ENCODE data around the gene KCNH6.
A peak's percentile ranks its signal among the peaks of the same experiment; 100 is the strongest.

The KCNH6 gene

DNA sequence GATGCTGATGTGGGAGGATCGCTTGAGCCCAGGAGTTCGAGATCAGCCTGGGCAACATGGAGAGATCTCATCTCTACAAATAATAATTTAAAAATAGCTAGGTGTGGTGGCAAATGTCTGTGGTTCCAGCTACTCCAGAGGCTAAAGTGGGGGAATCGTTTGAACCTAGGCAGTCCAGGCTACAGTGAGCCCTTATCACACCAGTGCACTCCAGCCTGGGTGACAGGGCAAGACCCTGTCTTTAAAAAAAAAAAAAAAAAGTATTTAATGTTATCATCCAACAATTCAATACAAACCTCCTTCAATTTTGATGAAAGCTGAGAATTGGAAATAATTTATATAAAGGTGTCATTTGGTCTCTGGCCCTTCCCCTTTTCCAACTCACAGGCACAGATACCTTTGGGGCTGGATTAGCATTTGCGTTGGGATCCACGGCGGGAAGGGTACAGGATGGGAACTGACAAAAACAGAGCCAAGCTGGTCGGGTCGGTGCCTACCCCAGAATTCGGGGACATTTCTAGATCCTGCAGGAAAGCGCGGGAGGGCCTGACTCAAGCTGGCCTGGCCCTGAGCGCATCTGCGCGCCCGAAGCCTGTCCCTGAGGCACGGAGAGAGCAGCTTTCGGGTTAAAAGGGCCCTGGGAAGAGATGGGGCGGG is 26.3 kb downstream of the KCNH6 start (continued):
- TF ChIP-seq ZNF610 (tag by site-specific recombination; IDR thresholded peaks at IDR 0.05; ENCODE audit: borderline replicate concordance) (no peak; the same call in 1 of the 2 replicates), ZNF560 (tag by site-specific recombination; IDR thresholded peaks at IDR 0.05; ENCODE audit: borderline replicate concordance) (no peak), KLF16 (tag by site-specific recombination; IDR thresholded peaks at IDR 0.05) (no peak), ZNF223 (tag by site-specific recombination; IDR thresholded peaks at IDR 0.05) (no peak), YY1 (tag by site-specific recombination; IDR thresholded peaks at IDR 0.05) (no peak), MEIS1 (CRISPR knock-in tag; IDR thresholded peaks at IDR 0.05; ENCODE audit: borderline replicate concordance) (no peak), ZNF544 (tag by site-specific recombination; IDR thresholded peaks at IDR 0.05) (no peak), ZBTB48 (tag by site-specific recombination; IDR thresholded peaks at IDR 0.05) (peak; percentile 73; the same call in 1 of the 2 replicates), ZEB2 (tag by site-specific recombination; IDR thresholded peaks at IDR 0.05) (no peak), ZSCAN23 (tag by site-specific recombination; IDR thresholded peaks at IDR 0.05) (no peak)
- TF ChIP-seq, protein P1, sequence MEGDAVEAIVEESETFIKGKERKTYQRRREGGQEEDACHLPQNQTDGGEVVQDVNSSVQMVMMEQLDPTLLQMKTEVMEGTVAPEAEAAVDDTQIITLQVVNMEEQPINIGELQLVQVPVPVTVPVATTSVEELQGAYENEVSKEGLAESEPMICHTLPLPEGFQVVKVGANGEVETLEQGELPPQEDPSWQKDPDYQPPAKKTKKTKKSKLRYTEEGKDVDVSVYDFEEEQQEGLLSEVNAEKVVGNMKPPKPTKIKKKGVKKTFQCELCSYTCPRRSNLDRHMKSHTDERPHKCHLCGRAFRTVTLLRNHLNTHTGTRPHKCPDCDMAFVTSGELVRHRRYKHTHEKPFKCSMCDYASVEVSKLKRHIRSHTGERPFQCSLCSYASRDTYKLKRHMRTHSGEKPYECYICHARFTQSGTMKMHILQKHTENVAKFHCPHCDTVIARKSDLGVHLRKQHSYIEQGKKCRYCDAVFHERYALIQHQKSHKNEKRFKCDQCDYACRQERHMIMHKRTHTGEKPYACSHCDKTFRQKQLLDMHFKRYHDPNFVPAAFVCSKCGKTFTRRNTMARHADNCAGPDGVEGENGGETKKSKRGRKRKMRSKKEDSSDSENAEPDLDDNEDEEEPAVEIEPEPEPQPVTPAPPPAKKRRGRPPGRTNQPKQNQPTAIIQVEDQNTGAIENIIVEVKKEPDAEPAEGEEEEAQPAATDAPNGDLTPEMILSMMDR (tag by site-specific recombination; IDR thresholded peaks at IDR 0.05) = no peak
- TF ChIP-seq, protein P2, sequence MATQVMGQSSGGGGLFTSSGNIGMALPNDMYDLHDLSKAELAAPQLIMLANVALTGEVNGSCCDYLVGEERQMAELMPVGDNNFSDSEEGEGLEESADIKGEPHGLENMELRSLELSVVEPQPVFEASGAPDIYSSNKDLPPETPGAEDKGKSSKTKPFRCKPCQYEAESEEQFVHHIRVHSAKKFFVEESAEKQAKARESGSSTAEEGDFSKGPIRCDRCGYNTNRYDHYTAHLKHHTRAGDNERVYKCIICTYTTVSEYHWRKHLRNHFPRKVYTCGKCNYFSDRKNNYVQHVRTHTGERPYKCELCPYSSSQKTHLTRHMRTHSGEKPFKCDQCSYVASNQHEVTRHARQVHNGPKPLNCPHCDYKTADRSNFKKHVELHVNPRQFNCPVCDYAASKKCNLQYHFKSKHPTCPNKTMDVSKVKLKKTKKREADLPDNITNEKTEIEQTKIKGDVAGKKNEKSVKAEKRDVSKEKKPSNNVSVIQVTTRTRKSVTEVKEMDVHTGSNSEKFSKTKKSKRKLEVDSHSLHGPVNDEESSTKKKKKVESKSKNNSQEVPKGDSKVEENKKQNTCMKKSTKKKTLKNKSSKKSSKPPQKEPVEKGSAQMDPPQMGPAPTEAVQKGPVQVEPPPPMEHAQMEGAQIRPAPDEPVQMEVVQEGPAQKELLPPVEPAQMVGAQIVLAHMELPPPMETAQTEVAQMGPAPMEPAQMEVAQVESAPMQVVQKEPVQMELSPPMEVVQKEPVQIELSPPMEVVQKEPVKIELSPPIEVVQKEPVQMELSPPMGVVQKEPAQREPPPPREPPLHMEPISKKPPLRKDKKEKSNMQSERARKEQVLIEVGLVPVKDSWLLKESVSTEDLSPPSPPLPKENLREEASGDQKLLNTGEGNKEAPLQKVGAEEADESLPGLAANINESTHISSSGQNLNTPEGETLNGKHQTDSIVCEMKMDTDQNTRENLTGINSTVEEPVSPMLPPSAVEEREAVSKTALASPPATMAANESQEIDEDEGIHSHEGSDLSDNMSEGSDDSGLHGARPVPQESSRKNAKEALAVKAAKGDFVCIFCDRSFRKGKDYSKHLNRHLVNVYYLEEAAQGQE (tag by site-specific recombination; IDR thresholded peaks at IDR 0.05) = peak; percentile 46; the same call in 1 of the 2 replicates
- TF ChIP-seq, protein P3, sequence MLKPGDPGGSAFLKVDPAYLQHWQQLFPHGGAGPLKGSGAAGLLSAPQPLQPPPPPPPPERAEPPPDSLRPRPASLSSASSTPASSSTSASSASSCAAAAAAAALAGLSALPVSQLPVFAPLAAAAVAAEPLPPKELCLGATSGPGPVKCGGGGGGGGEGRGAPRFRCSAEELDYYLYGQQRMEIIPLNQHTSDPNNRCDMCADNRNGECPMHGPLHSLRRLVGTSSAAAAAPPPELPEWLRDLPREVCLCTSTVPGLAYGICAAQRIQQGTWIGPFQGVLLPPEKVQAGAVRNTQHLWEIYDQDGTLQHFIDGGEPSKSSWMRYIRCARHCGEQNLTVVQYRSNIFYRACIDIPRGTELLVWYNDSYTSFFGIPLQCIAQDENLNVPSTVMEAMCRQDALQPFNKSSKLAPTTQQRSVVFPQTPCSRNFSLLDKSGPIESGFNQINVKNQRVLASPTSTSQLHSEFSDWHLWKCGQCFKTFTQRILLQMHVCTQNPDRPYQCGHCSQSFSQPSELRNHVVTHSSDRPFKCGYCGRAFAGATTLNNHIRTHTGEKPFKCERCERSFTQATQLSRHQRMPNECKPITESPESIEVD (tag by site-specific recombination; IDR thresholded peaks at IDR 0.05) = no peak
- TF ChIP-seq, protein P4, sequence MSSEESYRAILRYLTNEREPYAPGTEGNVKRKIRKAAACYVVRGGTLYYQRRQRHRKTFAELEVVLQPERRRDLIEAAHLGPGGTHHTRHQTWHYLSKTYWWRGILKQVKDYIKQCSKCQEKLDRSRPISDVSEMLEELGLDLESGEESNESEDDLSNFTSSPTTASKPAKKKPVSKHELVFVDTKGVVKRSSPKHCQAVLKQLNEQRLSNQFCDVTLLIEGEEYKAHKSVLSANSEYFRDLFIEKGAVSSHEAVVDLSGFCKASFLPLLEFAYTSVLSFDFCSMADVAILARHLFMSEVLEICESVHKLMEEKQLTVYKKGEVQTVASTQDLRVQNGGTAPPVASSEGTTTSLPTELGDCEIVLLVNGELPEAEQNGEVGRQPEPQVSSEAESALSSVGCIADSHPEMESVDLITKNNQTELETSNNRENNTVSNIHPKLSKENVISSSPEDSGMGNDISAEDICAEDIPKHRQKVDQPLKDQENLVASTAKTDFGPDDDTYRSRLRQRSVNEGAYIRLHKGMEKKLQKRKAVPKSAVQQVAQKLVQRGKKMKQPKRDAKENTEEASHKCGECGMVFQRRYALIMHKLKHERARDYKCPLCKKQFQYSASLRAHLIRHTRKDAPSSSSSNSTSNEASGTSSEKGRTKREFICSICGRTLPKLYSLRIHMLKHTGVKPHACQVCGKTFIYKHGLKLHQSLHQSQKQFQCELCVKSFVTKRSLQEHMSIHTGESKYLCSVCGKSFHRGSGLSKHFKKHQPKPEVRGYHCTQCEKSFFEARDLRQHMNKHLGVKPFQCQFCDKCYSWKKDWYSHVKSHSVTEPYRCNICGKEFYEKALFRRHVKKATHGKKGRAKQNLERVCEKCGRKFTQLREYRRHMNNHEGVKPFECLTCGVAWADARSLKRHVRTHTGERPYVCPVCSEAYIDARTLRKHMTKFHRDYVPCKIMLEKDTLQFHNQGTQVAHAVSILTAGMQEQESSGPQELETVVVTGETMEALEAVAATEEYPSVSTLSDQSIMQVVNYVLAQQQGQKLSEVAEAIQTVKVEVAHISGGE (tag by site-specific recombination; conservative IDR thresholded peaks at IDR 0.05; ENCODE audit: low read depth) = no peak
